Suprapubic skin (tissue), 4 donors: ENCODE measurements around the gene ZFAND3. TPM values are rescaled to one million over a fixed set of nuclear protein-coding genes. Genes with fewer than 3 reads are reported as not detected.

Experiments used
- DNase-seq, 2 donors: peaks; one replicate each; pipeline ENCODE4 v3.0.0-alpha.2; 2019; ENCODE audit warnings: low spot score in 2 of 2
- H3K27ac ChIP-seq: fragments of 200-600 bp; sonication (generic); one replicate; pipeline ENCODE4 v1.5.1; 2019
- H3K27me3 ChIP-seq: fragments of 200-600 bp; sonication (generic); one replicate; pipeline ENCODE4 v1.5.1; 2019
- H3K36me3 ChIP-seq: fragments of 200-600 bp; sonication (generic); one replicate; pipeline ENCODE4 v1.5.1; 2019
- H3K4me1 ChIP-seq: fragments of 200-600 bp; sonication (generic); one replicate; pipeline ENCODE4 v1.5.1; 2019
- H3K4me3 ChIP-seq: fragments of 200-600 bp; sonication (generic); one replicate; pipeline ENCODE4 v1.5.1; 2019; ENCODE audit warnings: mild to moderate bottlenecking
- H3K9me3 ChIP-seq: fragments of 200-600 bp; sonication (generic); one replicate; pipeline ENCODE4 v1.5.1; 2019
- CTCF ChIP-seq, 2 donors: fragments of 200-600 bp in 1 of 2; fragments of 450-650 bp in 1 of 2; sonication (generic) in 1 of 2; IDR thresholded peaks; one replicate each; pipeline ENCODE4 v1.5.1; 2016 to 2019; ENCODE audit warnings: antibody characterized with exemption in 2 of 2, mild to moderate bottlenecking in 1 of 2, moderate library complexity in 1 of 2
- EP300 ChIP-seq: sonication (generic); formaldehyde crosslinking; IDR thresholded peaks from one replicate; pipeline ENCODE4 v1.6.1; 2017; ENCODE audit warnings: antibody characterized with exemption
- POLR2A ChIP-seq, 2 donors: fragments of 450-650 bp; IDR thresholded peaks; one replicate each; pipeline ENCODE4 v1.6.1; 2017; ENCODE audit warnings: antibody characterized with exemption in 2 of 2, mild to moderate bottlenecking in 2 of 2, moderate library complexity in 2 of 2
- POLR2AphosphoS5 ChIP-seq, 3 donors: sonication (generic); formaldehyde crosslinking; IDR thresholded peaks; one replicate each; pipeline ENCODE4 v1.6.1; 2017; ENCODE audit warnings: antibody characterized with exemption in 3 of 3
- WGBS: methylation state at CpG from one replicate; pipeline ENCODE4 v1.1.5; 2018; 5-methylcytosine and 5-hydroxymethylcytosine counted together
- total RNA-seq, 4 donors: library from RNA; depleted of rRNA; stranded (reverse); fragments of >200 nt; gene quantifications; one replicate each; pipeline ENCODE4 v1.1.0, GENCODE V29; 2016

ZFAND3 gene
- 10 to 100 TPM; 31.1 to 41.0 (median 36.3) TPM for total RNA-seq

DNA sequence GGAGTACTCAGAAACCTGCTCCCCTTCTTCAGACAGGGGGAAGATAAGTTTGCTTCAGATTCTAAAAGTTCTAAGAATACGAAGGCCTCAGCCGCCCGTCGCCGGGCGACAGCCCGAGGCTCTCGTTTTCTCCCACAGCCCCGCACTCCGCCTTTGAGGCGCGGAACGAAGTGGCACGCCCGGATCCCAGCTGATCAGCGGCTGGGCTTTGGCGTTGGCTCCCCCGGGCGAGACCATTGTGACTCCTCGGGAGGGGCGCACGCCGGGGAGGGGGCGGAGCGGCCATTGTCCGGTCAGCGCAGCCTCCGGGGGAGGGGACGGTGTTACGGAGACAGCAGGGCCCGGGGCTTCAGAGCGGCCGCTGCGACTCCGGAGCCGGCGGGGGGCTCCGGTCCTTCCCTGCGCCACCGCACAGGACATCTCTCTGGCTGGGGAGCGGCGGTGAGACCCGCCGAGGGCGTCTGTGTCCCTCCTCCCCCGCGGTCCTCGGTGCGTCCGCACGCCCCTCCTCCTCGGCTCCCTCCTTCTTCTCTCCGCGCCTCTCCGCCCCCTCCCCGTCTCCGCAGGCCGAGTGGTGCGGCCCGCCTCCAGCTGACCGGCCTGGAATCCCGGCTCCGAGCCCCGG, at the start of gene ZFAND3:
TSS of gene ZFAND3 (plus strand) at position 551 of the 625 bp plus-strand sequence. CDS start 219 bp downstream, outside the sequence.
- H3K27me3 ChIP-seq, result no peaks in the 10 kb centered on the region
- no peaks in the 10 kb centered on the region for H3K9me3 ChIP-seq
- WGBS, result 0% methylated on average over 22 of the region's 64 CpGs
- peak; percentile 98 for DNase-seq
- peaks cover 46% of the 10 kb centered on the region for H3K4me1 ChIP-seq
- H3K27ac ChIP-seq, result peak within 1 kb of the TSS; percentile 98
- no peaks in the 10 kb centered on the region for H3K36me3 ChIP-seq
- H3K4me3 ChIP-seq, result peak within 1 kb of the TSS; percentile 97
- TF ChIP-seq POLR2A (IDR thresholded peaks at IDR 0.05) (peak in 1 of 2 donors; percentile 24), CTCF (IDR thresholded peaks at IDR 0.05) (no peak), POLR2AphosphoS5 (IDR thresholded peaks at IDR 0.05) (peak in 1 of 3 donors; percentile 49), EP300 (no peak)

GRCh38 chr6:37774028-37774680, 45.4 kb upstream of the ZFAND3 start:
- TF ChIP-seq CTCF (IDR thresholded peaks at IDR 0.05) (no peak), POLR2A (IDR thresholded peaks at IDR 0.05) (no peak), POLR2AphosphoS5 (IDR thresholded peaks at IDR 0.05) (no peak), EP300 (no peak)
- no peak overlapping the region for H3K27ac ChIP-seq
- no peaks in the 10 kb centered on the region for H3K9me3 ChIP-seq
- H3K27me3 ChIP-seq, result no peaks in the 10 kb centered on the region
- no peak for DNase-seq
- H3K4me1 ChIP-seq, result no peaks in the 10 kb centered on the region
- no peaks in the 10 kb centered on the region for H3K36me3 ChIP-seq
- H3K4me3 ChIP-seq, result no peak overlapping the region
- 91% methylated on average over 3 of the region's 3 CpGs for WGBS

DNA sequence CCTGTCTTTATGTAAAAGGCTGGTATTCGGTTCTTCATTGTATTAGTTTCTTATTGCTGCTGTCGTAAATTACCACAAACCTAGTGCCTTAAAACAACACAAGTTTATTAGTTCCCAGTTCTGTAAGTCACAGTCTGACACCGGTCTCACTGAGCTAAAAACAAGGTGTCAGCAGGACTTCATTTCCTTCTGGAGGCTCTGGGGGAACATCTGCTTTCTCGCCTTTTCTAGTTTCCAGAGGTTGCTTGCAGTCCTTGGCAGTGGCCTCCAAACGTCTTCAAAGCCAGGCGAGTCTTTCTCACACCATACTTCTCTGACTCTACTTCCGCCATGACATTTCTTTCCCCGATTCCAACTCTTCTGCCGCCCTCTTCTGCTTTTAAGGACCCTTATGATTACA, 43.0 kb upstream of the ZFAND3 start:
- 77% methylated on average over 9 of the region's 9 CpGs for WGBS
- TF ChIP-seq CTCF (IDR thresholded peaks at IDR 0.05), result no peak
- TF ChIP-seq POLR2A (IDR thresholded peaks at IDR 0.05), result no peak
- TF ChIP-seq EP300, result no peak
- no peak for TF ChIP-seq POLR2AphosphoS5 (IDR thresholded peaks at IDR 0.05)
- Histone ChIP-seq H3K4me3 (no peak overlapping the region), H3K27ac (no peak overlapping the region), H3K4me1 (no peaks in the 10 kb centered on the region), H3K27me3 (no peaks in the 10 kb centered on the region), H3K9me3 (no peaks in the 10 kb centered on the region), H3K36me3 (no peaks in the 10 kb centered on the region)
- no peak for DNase-seq

DNA sequence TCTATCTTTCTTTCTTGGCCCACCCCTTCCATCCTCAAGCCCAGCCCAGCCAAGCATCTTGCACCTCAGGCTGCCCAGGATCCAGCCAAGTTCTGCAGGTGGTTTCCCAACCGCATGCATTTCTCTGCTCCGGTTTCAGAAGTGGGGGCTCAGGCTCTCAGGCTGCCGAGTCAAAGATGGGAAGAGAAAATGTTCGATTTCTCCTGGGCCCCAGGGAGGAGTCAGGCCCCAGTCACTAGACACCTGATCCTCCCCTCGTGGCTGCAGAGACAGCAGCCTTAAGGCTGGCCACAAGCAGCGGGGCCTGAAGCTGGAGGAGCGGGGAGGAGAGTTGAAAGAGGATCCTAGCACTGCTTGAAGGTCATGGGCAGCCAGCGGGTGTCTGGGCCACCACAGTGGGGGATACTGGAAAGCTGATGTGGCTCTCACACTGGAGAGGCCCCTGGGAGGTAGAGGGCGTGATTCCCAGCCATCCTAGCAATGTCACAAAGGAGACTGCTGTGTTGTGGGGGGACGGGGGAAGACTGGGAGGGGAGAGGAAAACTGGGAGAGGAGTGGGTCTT, 42.2 kb upstream of the ZFAND3 start:
- DNase-seq, result no peak
- TF ChIP-seq EP300, result no peak
- TF ChIP-seq POLR2A (IDR thresholded peaks at IDR 0.05), result no peak
- TF ChIP-seq POLR2AphosphoS5 (IDR thresholded peaks at IDR 0.05), result no peak
- no peak for TF ChIP-seq CTCF (IDR thresholded peaks at IDR 0.05)

DNA sequence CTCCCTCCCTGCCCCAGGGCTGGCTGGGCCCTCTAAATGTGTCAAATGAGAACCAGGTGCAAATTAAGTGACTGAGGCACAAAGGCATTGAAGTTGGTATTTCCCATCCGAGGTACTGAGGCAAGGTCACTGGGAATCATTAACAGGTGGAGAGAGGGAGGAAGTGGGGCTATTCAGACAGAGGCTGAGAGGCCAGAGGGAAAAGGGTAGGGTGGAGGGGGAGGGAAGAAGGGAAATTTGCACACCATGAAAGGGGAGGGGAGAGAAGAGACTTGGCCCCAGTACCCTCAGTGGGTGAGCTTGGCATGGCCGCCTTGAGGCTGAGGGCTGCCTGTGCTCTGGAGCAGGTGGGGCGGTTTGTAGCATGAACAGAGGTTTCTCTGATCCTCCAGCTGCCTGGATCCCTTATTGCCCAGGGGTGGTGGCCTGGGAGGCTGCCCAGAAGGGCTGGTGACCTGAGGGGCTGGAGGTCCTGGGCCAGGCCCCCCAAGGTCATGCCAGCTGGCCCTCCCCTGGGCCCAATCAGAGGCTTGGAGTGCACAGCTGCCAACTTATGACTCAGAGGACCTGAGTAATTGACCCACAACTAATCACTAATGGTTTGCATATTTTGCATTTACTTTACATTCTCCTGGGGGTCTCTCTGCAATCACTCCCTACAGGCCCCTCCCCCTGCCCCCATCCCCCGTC, 40.3 kb upstream of the ZFAND3 start:
- Histone ChIP-seq H3K27me3 (no peaks in the 10 kb centered on the region), H3K9me3 (no peaks in the 10 kb centered on the region), H3K4me1 (peaks cover 16% of the 10 kb centered on the region), H3K36me3 (no peaks in the 10 kb centered on the region), H3K27ac (no peak overlapping the region), H3K4me3 (no peak overlapping the region)
- 81% methylated on average over 4 of the region's 4 CpGs for WGBS
- TF ChIP-seq CTCF (IDR thresholded peaks at IDR 0.05) (no peak), POLR2A (IDR thresholded peaks at IDR 0.05) (no peak), EP300 (no peak), POLR2AphosphoS5 (IDR thresholded peaks at IDR 0.05) (no peak)
- no peak for DNase-seq

More for the DNA sequence above, 42.2 kb upstream of the ZFAND3 start:
- Histone ChIP-seq H3K4me3 (no peak overlapping the region), H3K27me3 (no peaks in the 10 kb centered on the region), H3K9me3 (no peaks in the 10 kb centered on the region), H3K27ac (no peak overlapping the region), H3K36me3 (no peaks in the 10 kb centered on the region), H3K4me1 (no peaks in the 10 kb centered on the region)
- 65% methylated on average over 10 of the region's 10 CpGs for WGBS
